ENCODE measurements around the gene PIAS4. TPM values are rescaled to one million over a fixed set of nuclear protein-coding genes. Genes with fewer than 3 reads are reported as not detected.

Gene PIAS4
- total RNA-seq, 1 experiment from 2014 or later = 17.3 TPM

- Histone ChIP-seq H3K4me2 (ENCODE audit: low read depth, low read length, poor library complexity, severe bottlenecking) (no peak overlapping the region), H4K20me1 (ENCODE audit: insufficient read depth, low read depth, low read length) (peaks cover 35% of the 10 kb centered on the region), H3K27me3 (ENCODE audit: low read length) (no peaks in the 10 kb centered on the region), H3K27ac (ENCODE audit: low read length) (no peak overlapping the region), H3K79me2 (ENCODE audit: low read length) (peaks cover 6% of the 10 kb centered on the region), H2AFZ (ENCODE audit: low read length) (no peak overlapping the region), H3K4me1 (ENCODE audit: low read length) (peaks cover 6% of the 10 kb centered on the region), H3K9me3 (ENCODE audit: low read length) (no peaks in the 10 kb centered on the region), H3K9ac (ENCODE audit: low read length) (no peak overlapping the region), H3K4me3 (ENCODE audit: low read length) (no peak overlapping the region), H3K36me3 (ENCODE audit: insufficient read depth, low read length) (peaks cover 34% of the 10 kb centered on the region), H3K9me2 (replicated peaks; ENCODE audit: insufficient read depth, low read length) (no peaks in the 10 kb centered on the region)
- DNase-seq = no peak
Measured at GRCh38 chr19:3975144-3975543, 32.4 kb upstream of the PIAS4 start.

- Histone ChIP-seq H3K9me2 (replicated peaks; ENCODE audit: insufficient read depth, low read length) (no peaks in the 10 kb centered on the region), H3K79me2 (ENCODE audit: low read length) (peaks cover under 1% of the 10 kb centered on the region), H3K4me2 (ENCODE audit: low read depth, low read length, poor library complexity, severe bottlenecking) (no peak overlapping the region), H3K27ac (ENCODE audit: low read length) (no peak overlapping the region), H3K9ac (ENCODE audit: low read length) (no peak overlapping the region), H3K36me3 (ENCODE audit: insufficient read depth, low read length) (peaks cover 39% of the 10 kb centered on the region), H3K9me3 (ENCODE audit: low read length) (no peaks in the 10 kb centered on the region), H3K4me1 (ENCODE audit: low read length) (peaks cover 5% of the 10 kb centered on the region), H4K20me1 (ENCODE audit: insufficient read depth, low read depth, low read length) (peaks cover 39% of the 10 kb centered on the region), H3K4me3 (ENCODE audit: low read length) (no peak overlapping the region), H2AFZ (ENCODE audit: low read length) (no peak overlapping the region), H3K27me3 (ENCODE audit: low read length) (no peaks in the 10 kb centered on the region)
- DNase-seq = no peak
Measured at GRCh38 chr19:3975637-3976087, 31.9 kb upstream of the PIAS4 start.

GRCh38 chr19:3976495-3977241, 30.9 kb upstream of the PIAS4 start:
- H3K9ac ChIP-seq (ENCODE audit: low read length) = no peak overlapping the region
- peaks cover 49% of the 10 kb centered on the region for H3K36me3 ChIP-seq (ENCODE audit: insufficient read depth, low read length)
- H3K4me3 ChIP-seq (ENCODE audit: low read length) = no peak overlapping the region
- H3K9me3 ChIP-seq (ENCODE audit: low read length) = no peaks in the 10 kb centered on the region
- no peak for DNase-seq
- H2AFZ ChIP-seq (ENCODE audit: low read length) = no peak overlapping the region
- H3K27ac ChIP-seq (ENCODE audit: low read length) = no peak overlapping the region
- H3K9me2 ChIP-seq (replicated peaks; ENCODE audit: insufficient read depth, low read length) = no peaks in the 10 kb centered on the region
- no peak overlapping the region for H3K4me2 ChIP-seq (ENCODE audit: low read depth, low read length, poor library complexity, severe bottlenecking)
- H3K79me2 ChIP-seq (ENCODE audit: low read length) = peaks cover 6% of the 10 kb centered on the region; the same call in 1 of the 2 replicates
- H3K4me1 ChIP-seq (ENCODE audit: low read length) = no peaks in the 10 kb centered on the region
- H4K20me1 ChIP-seq (ENCODE audit: insufficient read depth, low read depth, low read length) = peaks cover 49% of the 10 kb centered on the region
- no peaks in the 10 kb centered on the region for H3K27me3 ChIP-seq (ENCODE audit: low read length)

- Histone ChIP-seq H3K36me3 (ENCODE audit: insufficient read depth, low read length) (peaks cover 57% of the 10 kb centered on the region), H4K20me1 (ENCODE audit: insufficient read depth, low read depth, low read length) (peaks cover 57% of the 10 kb centered on the region), H3K27ac (ENCODE audit: low read length) (no peak overlapping the region), H3K27me3 (ENCODE audit: low read length) (no peaks in the 10 kb centered on the region), H3K9ac (ENCODE audit: low read length) (no peak overlapping the region), H3K4me3 (ENCODE audit: low read length) (no peak overlapping the region), H3K4me2 (ENCODE audit: low read depth, low read length, poor library complexity, severe bottlenecking) (no peak overlapping the region), H2AFZ (ENCODE audit: low read length) (no peak overlapping the region), H3K9me3 (ENCODE audit: low read length) (no peaks in the 10 kb centered on the region), H3K9me2 (replicated peaks; ENCODE audit: insufficient read depth, low read length) (no peaks in the 10 kb centered on the region), H3K4me1 (ENCODE audit: low read length) (no peaks in the 10 kb centered on the region), H3K79me2 (ENCODE audit: low read length) (peaks cover 14% of the 10 kb centered on the region)
- DNase-seq = no peak
Measured at GRCh38 chr19:3977242-3978143, 30.0 kb upstream of the PIAS4 start.

- Histone ChIP-seq H3K4me3 (ENCODE audit: low read length) (no peak overlapping the region), H3K79me2 (ENCODE audit: low read length) (peaks cover 21% of the 10 kb centered on the region), H3K36me3 (ENCODE audit: insufficient read depth, low read length) (peaks cover 64% of the 10 kb centered on the region), H2AFZ (ENCODE audit: low read length) (no peak overlapping the region), H3K27ac (ENCODE audit: low read length) (no peak overlapping the region), H3K9me3 (ENCODE audit: low read length) (no peaks in the 10 kb centered on the region), H3K4me2 (ENCODE audit: low read depth, low read length, poor library complexity, severe bottlenecking) (no peak overlapping the region), H3K9ac (ENCODE audit: low read length) (no peak overlapping the region), H4K20me1 (ENCODE audit: insufficient read depth, low read depth, low read length) (peaks cover 64% of the 10 kb centered on the region), H3K27me3 (ENCODE audit: low read length) (no peaks in the 10 kb centered on the region), H3K9me2 (replicated peaks; ENCODE audit: insufficient read depth, low read length) (no peaks in the 10 kb centered on the region), H3K4me1 (ENCODE audit: low read length) (no peaks in the 10 kb centered on the region)
- no peak for DNase-seq
Measured at GRCh38 chr19:3978145-3978544, 29.4 kb upstream of the PIAS4 start.

GRCh38 chr19:3979289-3979673, 28.3 kb upstream of the PIAS4 start:
- Histone ChIP-seq H3K79me2 (ENCODE audit: low read length) (peaks cover 32% of the 10 kb centered on the region), H3K4me1 (ENCODE audit: low read length) (peaks cover 8% of the 10 kb centered on the region), H3K27me3 (ENCODE audit: low read length) (no peaks in the 10 kb centered on the region), H3K9me3 (ENCODE audit: low read length) (no peaks in the 10 kb centered on the region), H2AFZ (ENCODE audit: low read length) (no peak overlapping the region), H3K4me3 (ENCODE audit: low read length) (no peak overlapping the region), H3K27ac (ENCODE audit: low read length) (no peak overlapping the region), H3K9me2 (replicated peaks; ENCODE audit: insufficient read depth, low read length) (no peaks in the 10 kb centered on the region), H4K20me1 (ENCODE audit: insufficient read depth, low read depth, low read length) (peaks cover 75% of the 10 kb centered on the region), H3K36me3 (ENCODE audit: insufficient read depth, low read length) (peaks cover 75% of the 10 kb centered on the region), H3K4me2 (ENCODE audit: low read depth, low read length, poor library complexity, severe bottlenecking) (no peak overlapping the region), H3K9ac (ENCODE audit: low read length) (no peak overlapping the region)
- DNase-seq = no peak

- Histone ChIP-seq H3K9me3 (ENCODE audit: low read length) (no peaks in the 10 kb centered on the region), H3K9ac (ENCODE audit: low read length) (no peak overlapping the region), H3K9me2 (replicated peaks; ENCODE audit: insufficient read depth, low read length) (no peaks in the 10 kb centered on the region), H3K4me2 (ENCODE audit: low read depth, low read length, poor library complexity, severe bottlenecking) (no peak overlapping the region), H3K36me3 (ENCODE audit: insufficient read depth, low read length) (peaks cover 80% of the 10 kb centered on the region), H3K27ac (ENCODE audit: low read length) (no peak overlapping the region), H3K79me2 (ENCODE audit: low read length) (peaks cover 38% of the 10 kb centered on the region), H3K4me1 (ENCODE audit: low read length) (peaks cover 9% of the 10 kb centered on the region), H3K4me3 (ENCODE audit: low read length) (no peak overlapping the region), H4K20me1 (ENCODE audit: insufficient read depth, low read depth, low read length) (peaks cover 81% of the 10 kb centered on the region), H2AFZ (ENCODE audit: low read length) (no peak overlapping the region), H3K27me3 (ENCODE audit: low read length) (no peaks in the 10 kb centered on the region)
- DNase-seq = no peak
Measured at GRCh38 chr19:3979674-3980352, 27.7 kb upstream of the PIAS4 start.

Data from Karpas-422 (cell line).